Liver (tissue), 9 donors: Measurements from ENCODE around the gene DMC1. TPM values are rescaled to one million over a fixed set of nuclear protein-coding genes. Genes with fewer than 3 reads are reported as not detected.

Experiments
- DNase-seq: peaks from one replicate; pipeline ENCODE4 v3.0.0-alpha.2; 2017; ENCODE audit warnings: low spot score
- H3K27ac ChIP-seq, 2 donors: one replicate each; pipeline ENCODE4 v1.7.0; 2013; ENCODE audit warnings: inconsistent platforms in 2 of 2, low read length in 2 of 2, control low read depth in 1 of 2, low read depth in 1 of 2, mild to moderate bottlenecking in 1 of 2
- H3K27me3 ChIP-seq, 4 donors: one replicate each; pipeline versions ENCODE4 v1.6.1 to v1.7.0; 2013; ENCODE audit warnings: low read length in 3 of 4, inconsistent platforms in 1 of 4, mild to moderate bottlenecking in 1 of 4, moderate library complexity in 1 of 4; ENCODE audit not compliant: control insufficient read depth in 4 of 4, insufficient read depth in 4 of 4
- H3K36me3 ChIP-seq, 4 donors: one replicate each; pipeline versions ENCODE4 v1.6.1 to v1.7.0; 2013; ENCODE audit warnings: low read length in 3 of 4, mild to moderate bottlenecking in 3 of 4, low read depth in 1 of 4, moderate library complexity in 1 of 4; ENCODE audit not compliant: control insufficient read depth in 4 of 4, insufficient read depth in 3 of 4
- H3K4me1 ChIP-seq, 4 donors: one replicate each; pipeline versions ENCODE4 v1.6.1 to v1.7.0; 2013; ENCODE audit warnings: low read length in 3 of 4, mild to moderate bottlenecking in 3 of 4, moderate library complexity in 1 of 4; ENCODE audit not compliant: control insufficient read depth in 4 of 4, insufficient read depth in 4 of 4
- H3K4me3 ChIP-seq, 3 donors: one replicate each; pipeline versions ENCODE4 v1.6.1 to v1.7.0; 2013; ENCODE audit warnings: low read length in 3 of 3, control low read depth in 1 of 3, low read depth in 1 of 3, mild to moderate bottlenecking in 1 of 3
- H3K9ac ChIP-seq, 2 donors: one replicate each; pipeline ENCODE4 v1.7.0; 2013; ENCODE audit warnings: low read length in 2 of 2, mild to moderate bottlenecking in 2 of 2, moderate library complexity in 2 of 2, control low read depth in 1 of 2, low read depth in 1 of 2
- H3K9me3 ChIP-seq, 4 donors: one replicate each; pipeline versions ENCODE4 v1.6.1 to v1.7.0; 2013; ENCODE audit warnings: low read length in 3 of 4; ENCODE audit not compliant: control insufficient read depth in 4 of 4
- CTCF ChIP-seq: fragments of 150-350 bp; IDR thresholded peaks from 2 replicates; pipeline ENCODE4 v1.5.1; 2017; ENCODE audit warnings: improper control_type of control experiment, low read depth, low read length; ENCODE audit not compliant: missing input control
- HNF4A ChIP-seq, 2 donors: conservative IDR thresholded peaks; 2 replicates each; pipeline ENCODE4 v1.6.1; 2016; ENCODE audit warnings: antibody characterized with exemption in 2 of 2, mild to moderate bottlenecking in 2 of 2
- HNF4G ChIP-seq: IDR thresholded peaks from 2 replicates; pipeline ENCODE4 v1.6.1; 2016; ENCODE audit warnings: antibody characterized with exemption
- JUND ChIP-seq, 2 donors: IDR thresholded peaks; 2 replicates each; pipeline ENCODE4 v1.6.1; 2016; ENCODE audit warnings: antibody characterized with exemption in 2 of 2
- REST ChIP-seq: IDR thresholded peaks from 2 replicates; pipeline ENCODE4 v1.6.1; 2016; ENCODE audit warnings: antibody characterized with exemption, mild to moderate bottlenecking
- RXRA ChIP-seq, 2 donors: IDR thresholded peaks; 2 replicates each; pipeline ENCODE4 v1.6.1; 2017 to 2018; ENCODE audit warnings: antibody characterized with exemption in 2 of 2, mild to moderate bottlenecking in 1 of 2
- SP1 ChIP-seq: IDR thresholded peaks from 2 replicates; pipeline ENCODE4 v1.6.1; 2018; ENCODE audit warnings: antibody characterized with exemption, mild to moderate bottlenecking
- YY1 ChIP-seq: IDR thresholded peaks from 2 replicates; pipeline ENCODE4 v1.6.1; 2016; ENCODE audit warnings: antibody characterized with exemption, mild to moderate bottlenecking
- ZBTB33 ChIP-seq: IDR thresholded peaks from 2 replicates; pipeline ENCODE4 v1.6.1; 2016; ENCODE audit warnings: antibody characterized with exemption
- WGBS: extraction: QIAGEN DNeasy Blood & Tissue Kit; methylation state at CpG from one replicate; pipeline ENCODE4 v1.1.7; 2013; 5-methylcytosine and 5-hydroxymethylcytosine counted together
- polyA plus RNA-seq, 2 donors: library from polyadenylated mRNA; stranded (reverse) in 1 of 2; unstranded in 1 of 2; fragments of 200-250 nt in 1 of 2; fragments of >200 nt in 1 of 2; fragmentation: Nextera tagmentation in 1 of 2; extraction: Ambion mirVana in 1 of 2; gene quantifications; one replicate each; pipeline versions ENCODE4 v1.2.1 to v1.2.3, GENCODE V29; 2013 to 2015
- total RNA-seq, 2 donors: library from RNA; depleted of rRNA; stranded (reverse); fragments of >200 nt; gene quantifications; one replicate each; pipeline ENCODE4 v1.2.3, GENCODE V29; 2014
- TF ChIP-seq, protein P1 (sequence below): IDR thresholded peaks from 2 replicates; pipeline ENCODE4 v1.6.1; 2016; ENCODE audit warnings: antibody characterized with exemption
- donor health status: healthy.
- donor health status: healthy.
- donor health status: healthy.
- donor health status: healthy.
- donor health status: healthy.

The DMC1 gene
- total and polyA plus RNA-seq, 4 donors: 0.25 to 6.8 (median 1.1) TPM; not detected in 1

GRCh38 chr22:38540701-38541100 is 29.3 kb downstream of the DMC1 start (continued):
- no peak for TF ChIP-seq REST
- no peak for TF ChIP-seq JUND (IDR thresholded peaks at IDR 0.05)
- no peak for TF ChIP-seq SP1

DNA sequence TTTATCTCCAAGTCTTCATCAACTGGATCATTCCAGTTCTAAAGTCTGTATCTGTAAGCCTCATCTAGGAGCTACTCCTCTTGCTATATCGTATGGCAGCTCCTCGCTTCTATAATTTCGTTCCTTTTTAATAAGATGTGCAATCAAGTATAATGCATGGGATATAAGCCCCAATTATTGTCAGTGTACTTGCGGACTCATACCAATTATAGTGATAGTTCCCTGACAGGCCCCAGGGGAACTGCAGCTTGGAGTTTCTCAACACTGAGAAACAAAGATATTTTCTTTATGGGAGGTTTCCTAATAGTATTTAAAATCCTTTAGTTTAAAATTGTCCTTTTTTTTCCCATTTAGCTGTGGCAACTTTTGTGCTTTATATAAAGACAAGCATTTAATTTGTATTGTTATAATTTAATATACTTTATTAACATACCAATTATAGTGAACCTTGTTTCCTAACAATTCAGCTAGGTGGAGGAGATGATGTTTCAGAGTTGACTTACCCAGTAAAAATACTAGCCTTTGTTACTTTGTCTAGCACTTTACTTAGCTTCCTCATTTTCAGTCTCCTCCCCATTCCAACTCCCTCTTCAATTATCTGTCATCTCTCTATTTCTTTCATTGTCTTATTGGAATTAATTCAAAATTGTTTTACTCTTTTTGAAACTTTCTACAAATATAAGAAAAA is 38.6 kb downstream of the DMC1 start:
- no peak overlapping the region for H3K27ac ChIP-seq
- H3K9ac ChIP-seq: no peak overlapping the region
- DNase-seq: no peak
- H3K9me3 ChIP-seq: no peaks in the 10 kb centered on the region
- no peaks in the 10 kb centered on the region for H3K4me1 ChIP-seq
- TF ChIP-seq RXRA (IDR thresholded peaks at IDR 0.05): no peak
- TF ChIP-seq HNF4G: no peak
- TF ChIP-seq, protein P1, sequence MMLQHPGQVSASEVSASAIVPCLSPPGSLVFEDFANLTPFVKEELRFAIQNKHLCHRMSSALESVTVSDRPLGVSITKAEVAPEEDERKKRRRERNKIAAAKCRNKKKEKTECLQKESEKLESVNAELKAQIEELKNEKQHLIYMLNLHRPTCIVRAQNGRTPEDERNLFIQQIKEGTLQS: no peak
- TF ChIP-seq ZBTB33: no peak
- TF ChIP-seq REST: no peak
- no peak for TF ChIP-seq CTCF
- no peak for TF ChIP-seq YY1
- no peak for TF ChIP-seq HNF4A (conservative IDR thresholded peaks at IDR 0.05)
- no peak overlapping the region for H3K4me3 ChIP-seq
- H3K27me3 ChIP-seq: no peaks in the 10 kb centered on the region
- 96% methylated on average over 4 of the region's 4 CpGs for WGBS
- H3K36me3 ChIP-seq: no peaks in the 10 kb centered on the region
